Globus pallidus (tissue), 1 donor: ENCODE data around the gene IQGAP2.
"Not testable (repeated sequence)": the region's sequence is repeated elsewhere in the genome, so short reads cannot be mapped to it uniquely, and the experiment has no call there.

Source experiments
- DNase-seq: peaks from one replicate; pipeline ENCODE4 v3.0.0-alpha.2; 2015; ENCODE audit warnings: low spot score

IQGAP2 gene

GRCh38 chr5:76542887-76543690 lies 140.0 kb downstream of the IQGAP2 start:
- DNase-seq = no peak

GRCh38 chr5:76544268-76544926 lies 141.3 kb downstream of the IQGAP2 start:
- no peak for DNase-seq

DNA sequence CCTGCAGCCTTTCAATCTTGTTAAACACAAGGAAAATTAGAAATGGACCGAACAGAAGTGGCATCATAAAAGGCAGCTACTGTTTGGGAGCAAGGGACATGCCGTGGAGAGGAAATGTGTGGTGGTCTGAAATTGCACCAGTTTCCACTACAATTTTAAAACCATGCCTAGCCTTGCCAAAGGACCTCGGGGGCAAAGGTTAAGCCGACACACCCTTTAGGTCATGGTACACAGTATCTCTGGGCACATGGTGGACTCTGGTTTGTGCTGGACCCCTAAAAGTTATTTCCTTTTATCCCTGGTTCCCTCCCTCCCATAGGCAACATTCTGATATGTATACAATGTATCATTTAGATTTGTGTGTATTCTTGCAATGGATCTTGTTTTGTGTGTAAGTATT lies 142.1 kb downstream of the IQGAP2 start:
- no peak for DNase-seq

DNA sequence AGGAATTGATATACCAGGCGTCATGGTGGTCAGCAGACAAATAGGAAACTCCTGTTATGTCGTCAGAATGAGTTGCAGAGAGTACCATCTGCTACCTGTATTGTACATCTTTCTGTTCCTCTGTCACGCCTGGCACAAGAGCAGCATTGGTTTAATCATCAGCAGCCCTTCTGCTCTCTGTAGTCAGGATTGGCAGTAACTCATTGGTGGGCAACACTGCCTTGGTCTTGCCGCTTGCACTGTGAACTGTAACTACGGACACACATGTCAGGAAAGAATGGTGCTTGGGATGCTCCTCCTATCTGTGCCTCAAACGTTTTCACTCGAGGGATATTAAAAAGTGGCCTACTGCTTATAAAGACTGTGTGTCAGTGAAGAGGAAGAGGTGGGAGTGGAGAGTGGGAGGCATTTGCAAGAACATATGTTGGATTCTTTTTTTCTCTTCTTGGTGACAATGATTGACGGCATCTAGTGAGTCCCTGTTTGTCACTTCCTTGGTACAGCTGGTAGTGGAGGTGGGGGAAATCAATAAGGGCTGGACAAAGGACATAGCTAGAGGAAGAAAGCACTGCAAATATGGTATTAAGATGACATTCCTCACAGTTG lies 143.5 kb downstream of the IQGAP2 start:
- DNase-seq = no peak

GRCh38 chr5:76547242-76547890 lies 144.3 kb downstream of the IQGAP2 start:
- DNase-seq = no peak

GRCh38 chr5:76547891-76548524 lies 144.9 kb downstream of the IQGAP2 start:
- DNase-seq = no peak

GRCh38 chr5:76548525-76549229 lies 145.6 kb downstream of the IQGAP2 start:
- no peak for DNase-seq

GRCh38 chr5:76550881-76551280 lies 147.8 kb downstream of the IQGAP2 start:
- DNase-seq = not testable (repeated sequence)

DNA sequence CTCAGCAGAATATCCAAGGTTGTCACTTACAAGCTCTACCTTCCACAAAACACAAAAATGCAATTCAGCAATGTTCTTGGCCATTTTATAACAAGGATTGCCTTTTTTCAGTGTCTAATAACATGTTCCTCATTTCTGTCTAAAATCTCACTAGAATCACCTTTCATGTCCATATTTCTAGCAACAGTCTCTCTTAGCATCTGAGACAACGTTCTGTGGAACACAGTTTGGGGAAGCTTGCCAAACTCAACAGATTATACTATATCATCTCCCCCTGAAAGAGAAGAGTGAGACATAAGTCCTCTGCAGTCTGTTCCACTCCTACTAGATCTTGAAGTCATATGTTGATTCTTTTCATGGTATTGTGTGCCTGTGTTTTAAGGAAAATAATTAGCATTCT lies 149.5 kb downstream of the IQGAP2 start:
- no peak for DNase-seq

DNA sequence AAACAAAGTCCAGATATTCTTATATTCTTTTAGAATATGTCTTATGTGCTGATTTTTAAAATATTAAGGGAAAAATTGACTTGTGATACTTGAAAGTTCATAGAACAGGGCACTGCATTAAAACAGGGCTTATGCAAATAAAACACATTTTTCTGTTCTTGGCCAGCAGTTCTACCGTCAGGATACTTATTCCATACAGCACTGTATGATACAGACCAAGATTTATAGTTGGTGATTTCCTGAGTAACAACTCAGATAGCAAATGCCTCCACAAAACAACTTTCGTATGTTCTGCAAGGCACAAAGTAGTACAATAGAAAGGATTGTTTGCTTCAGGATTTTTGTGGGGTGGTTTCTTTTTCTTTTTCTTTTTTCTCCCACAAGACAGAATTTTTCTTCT lies 150.2 kb downstream of the IQGAP2 start:
- no peak for DNase-seq

DNA sequence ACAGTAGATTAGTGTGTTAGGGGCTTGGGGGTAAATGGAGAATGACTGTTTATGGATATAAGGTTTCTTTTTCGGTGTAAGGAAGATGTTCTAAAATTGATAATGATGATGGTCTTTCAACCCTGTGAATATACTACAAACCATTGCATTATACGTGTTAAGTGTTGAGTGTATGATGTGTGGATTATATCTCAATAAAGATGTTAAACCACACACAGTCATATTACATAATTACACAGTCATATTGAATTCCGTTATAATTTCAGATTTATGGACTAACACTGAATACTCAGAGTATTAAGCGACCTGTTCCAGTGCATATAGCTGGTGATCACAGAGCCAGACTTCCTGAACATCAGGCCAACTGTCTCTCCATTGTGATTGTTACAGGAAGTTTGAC lies 152.0 kb downstream of the IQGAP2 start:
- no peak for DNase-seq

GRCh38 chr5:76555717-76556116 lies 152.6 kb downstream of the IQGAP2 start:
- no peak for DNase-seq

DNA sequence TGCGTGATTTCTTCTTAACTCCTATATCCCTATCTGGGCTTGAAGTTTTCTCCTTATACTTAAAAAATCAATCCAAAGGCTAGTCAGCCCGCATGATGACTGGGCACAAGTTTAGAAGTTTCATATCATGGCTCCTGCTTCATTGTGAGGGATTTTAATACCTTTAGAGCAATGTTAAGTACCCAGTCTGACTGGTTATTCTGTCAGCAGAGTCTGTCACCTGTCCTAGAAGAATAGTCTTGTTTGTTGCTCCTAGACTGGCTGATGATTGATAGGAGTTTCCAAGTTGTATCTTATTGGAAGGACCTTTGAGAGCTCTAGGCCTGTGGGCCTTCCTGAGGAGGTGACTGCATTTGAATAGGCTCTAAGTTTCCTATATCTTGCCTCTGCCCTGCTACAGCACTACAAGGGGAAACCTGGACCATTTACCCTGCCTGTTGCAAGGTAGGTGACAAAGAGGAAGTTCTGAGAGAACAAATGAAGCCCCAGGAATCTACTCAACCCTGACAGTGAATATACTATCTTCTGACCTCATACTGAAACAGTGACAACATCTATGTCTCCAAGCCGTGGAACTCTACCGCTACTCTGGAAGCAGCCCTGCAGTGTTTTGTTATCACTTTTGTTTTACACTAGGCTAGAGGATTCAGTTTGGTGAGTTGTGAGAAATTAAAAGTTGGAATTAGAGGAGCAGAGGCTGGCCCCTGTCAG lies 153.6 kb downstream of the IQGAP2 start:
- DNase-seq = no peak

- no peak for DNase-seq
Observed at GRCh38 chr5:76560952-76561891, 158.1 kb downstream of the IQGAP2 start.

- no peak for DNase-seq
Observed at GRCh38 chr5:76561959-76562358, 158.9 kb downstream of the IQGAP2 start.

DNA sequence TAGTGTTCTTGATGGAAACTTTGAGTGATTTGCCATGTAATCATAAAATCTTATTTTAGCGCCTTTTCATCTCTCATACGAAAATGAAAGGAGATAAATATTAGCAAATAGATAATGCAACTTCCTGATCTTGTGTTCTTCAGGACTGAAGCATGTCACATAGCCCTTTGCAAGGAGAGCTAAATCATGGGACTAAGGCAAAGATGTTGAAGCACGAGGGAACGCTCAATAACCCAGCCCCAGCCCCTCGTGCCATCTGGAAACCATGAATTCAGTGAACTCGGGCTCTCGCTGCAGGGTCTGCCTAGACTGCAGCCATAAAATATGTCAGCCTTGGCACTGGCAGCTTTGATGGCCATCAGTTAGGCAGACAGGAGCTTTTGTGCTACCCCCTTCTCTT lies 161.9 kb downstream of the IQGAP2 start:
- DNase-seq = no peak

DNA sequence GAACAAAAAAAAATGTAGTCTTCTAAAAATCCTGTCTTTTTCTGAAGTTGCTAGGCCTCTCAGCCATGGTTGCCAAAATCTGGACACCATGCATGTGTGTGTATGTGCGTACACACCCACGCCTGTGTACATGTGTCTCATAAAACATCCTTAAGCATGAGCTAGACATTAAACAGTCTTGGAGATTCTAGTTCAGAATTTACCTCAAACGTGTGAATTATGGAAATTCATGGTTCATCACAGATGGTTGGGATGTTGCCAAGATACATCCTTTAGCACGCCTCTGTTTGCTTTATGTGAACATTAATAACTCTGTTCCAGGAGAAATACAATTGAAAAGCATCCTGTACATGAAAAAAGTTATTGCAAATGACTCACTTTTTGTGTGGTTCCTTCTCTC lies 167.1 kb downstream of the IQGAP2 start:
- no peak for DNase-seq

DNA sequence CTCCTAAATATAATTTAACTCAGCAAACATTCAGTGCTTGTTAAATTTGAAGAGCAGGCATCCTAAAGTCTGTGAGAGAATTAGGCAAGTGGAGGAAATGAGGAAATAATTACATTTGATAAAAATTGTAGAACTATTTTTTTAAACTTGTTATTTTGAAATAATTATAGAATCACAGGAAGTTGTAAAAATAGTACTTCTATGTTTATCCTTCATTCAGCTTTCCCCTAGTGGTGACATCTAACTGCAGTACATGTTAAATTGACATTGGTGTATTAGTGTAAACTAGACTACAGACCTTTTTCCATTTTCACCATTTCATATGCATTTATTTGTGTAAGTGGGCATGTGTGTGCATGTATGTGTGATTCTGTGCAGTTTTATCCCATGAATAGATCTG lies 168.5 kb downstream of the IQGAP2 start:
- DNase-seq = no peak

GRCh38 chr5:76576450-76576849 lies 173.4 kb downstream of the IQGAP2 start:
- DNase-seq = no peak

DNA sequence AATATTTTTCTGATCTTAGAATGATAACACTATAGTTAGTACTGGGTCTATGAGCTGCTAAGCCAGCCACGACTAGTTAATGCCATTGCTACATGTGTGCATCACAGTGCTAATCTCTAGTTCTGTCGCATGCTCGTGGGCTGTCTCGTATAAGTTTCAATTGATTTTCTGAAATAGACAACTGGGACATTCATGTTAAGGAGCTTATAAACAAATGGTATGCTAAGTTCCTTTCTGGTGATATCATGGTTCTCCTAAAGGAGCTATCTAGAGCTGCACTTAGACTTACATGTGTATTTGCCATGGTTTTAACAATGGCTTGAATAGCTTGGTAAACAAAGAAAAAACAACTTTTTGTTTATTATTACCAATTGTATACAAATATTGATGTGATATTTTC lies 173.9 kb downstream of the IQGAP2 start:
- no peak for DNase-seq
